Measurements from ENCODE around the gene GDF15. TPM values are rescaled to one million over a fixed set of nuclear protein-coding genes. Genes with fewer than 3 reads are reported as not detected.
A peak's percentile ranks its signal among the peaks of the same experiment; 100 is the strongest.

The GDF15 gene
- total and polyA plus RNA-seq, 4 donors, result 0.42 to 11.6 (median 7.2) TPM

DNA sequence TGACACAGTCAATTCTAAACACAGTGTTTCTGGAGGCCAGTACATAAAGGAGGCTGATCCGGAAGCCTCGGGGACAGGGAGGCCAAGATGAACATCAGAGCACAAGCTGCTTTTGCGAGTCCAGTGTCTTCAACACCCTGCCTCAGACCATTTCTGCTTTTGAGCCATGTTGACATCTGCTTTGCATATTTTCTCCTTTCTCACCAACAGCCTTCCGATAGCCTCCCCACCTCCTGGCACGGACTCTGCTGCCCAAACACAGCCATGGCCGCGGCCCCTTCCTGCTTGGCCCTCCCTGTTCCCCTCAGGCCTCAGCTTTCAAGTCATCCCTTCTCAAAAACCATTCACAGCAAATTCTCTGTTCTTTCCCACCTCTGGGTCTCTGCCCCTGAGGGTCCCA, 7.9 kb downstream of the GDF15 start:
- peaks cover 10 to 29% (median 20%) of the 10 kb centered on the region in 4 donors for H3K4me1 ChIP-seq (ENCODE audit: control insufficient read depth in 4 of 4, insufficient read depth in 4 of 4, low read length in 3 of 4)
- peaks cover 0 to 5% (median 0%) of the 10 kb centered on the region in 4 donors for H3K36me3 ChIP-seq (ENCODE audit: control insufficient read depth in 4 of 4, insufficient read depth in 3 of 4, low read depth in 1 of 4, low read length in 3 of 4)
- H3K4me3 ChIP-seq (ENCODE audit: low read depth in 1 of 3, low read length in 3 of 3), result no peak overlapping the region
- no peaks in the 10 kb centered on the region for H3K27me3 ChIP-seq (ENCODE audit: control insufficient read depth in 4 of 4, insufficient read depth in 4 of 4, low read length in 3 of 4)
- TF ChIP-seq, protein P1, sequence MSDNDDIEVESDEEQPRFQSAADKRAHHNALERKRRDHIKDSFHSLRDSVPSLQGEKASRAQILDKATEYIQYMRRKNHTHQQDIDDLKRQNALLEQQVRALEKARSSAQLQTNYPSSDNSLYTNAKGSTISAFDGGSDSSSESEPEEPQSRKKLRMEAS (IDR thresholded peaks at IDR 0.05), result no peak
- peak; percentile 50 for TF ChIP-seq YY1 (IDR thresholded peaks at IDR 0.05)
- H3K9ac ChIP-seq (ENCODE audit: low read depth in 1 of 2, low read length in 2 of 2), result no peak overlapping the region
- H3K9me3 ChIP-seq (ENCODE audit: control insufficient read depth in 4 of 4, low read length in 3 of 4), result no peaks in the 10 kb centered on the region
- WGBS, result 77% methylated on average over 7 of the region's 7 CpGs
- no peak for DNase-seq (ENCODE audit: low spot score)
- H3K27ac ChIP-seq (ENCODE audit: low read depth in 1 of 2, low read length in 2 of 2), result peak overlapping the region; percentile 0 to 35

DNA sequence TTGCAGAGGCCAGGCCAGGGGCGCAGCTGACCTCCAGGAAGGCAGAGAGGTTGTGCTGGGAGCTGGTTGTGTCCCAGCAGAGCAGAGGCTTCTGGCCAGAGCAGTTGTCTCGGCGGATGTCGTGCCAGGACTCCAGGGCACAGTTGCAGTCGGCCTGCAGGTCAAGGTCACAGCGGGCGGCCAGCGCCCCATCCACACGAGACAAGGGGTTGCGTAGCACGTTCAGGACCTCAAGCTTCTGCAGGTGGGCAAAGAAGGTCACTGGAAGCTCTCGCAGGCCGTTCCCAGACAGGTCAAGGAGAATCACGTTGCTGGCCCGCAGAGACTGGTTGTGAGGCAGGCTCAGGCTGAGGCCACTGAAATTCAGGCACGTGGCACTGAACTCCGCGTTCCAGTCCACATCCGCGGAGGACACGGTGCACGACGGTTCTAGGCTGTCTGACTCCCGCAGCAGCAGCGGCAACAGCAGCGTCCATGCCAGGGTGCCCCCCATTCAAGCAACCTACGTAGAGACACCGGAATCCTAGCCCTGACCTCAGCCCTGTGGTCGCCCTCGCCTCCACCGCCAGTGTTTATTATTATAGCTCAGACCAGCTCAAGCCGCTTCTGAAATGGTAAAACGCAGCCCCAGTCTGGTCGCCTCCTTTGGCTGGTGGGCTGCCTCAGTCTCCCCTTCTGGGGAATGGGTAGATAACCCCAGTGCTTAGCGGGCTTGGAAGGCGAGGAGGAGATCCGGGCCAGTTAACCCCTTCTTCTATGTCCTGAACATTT, 10.7 kb downstream of the GDF15 start:
- WGBS, result 33% methylated on average over 37 of the region's 37 CpGs
- Histone ChIP-seq H3K27ac (ENCODE audit: low read depth in 1 of 2, low read length in 2 of 2) (peak overlapping the region; percentile 51 to 54), H3K9ac (ENCODE audit: low read depth in 1 of 2, low read length in 2 of 2) (no peak overlapping the region), H3K4me1 (ENCODE audit: control insufficient read depth in 4 of 4, insufficient read depth in 4 of 4, low read length in 3 of 4) (peaks cover 10 to 30% (median 21%) of the 10 kb centered on the region in 4 donors), H3K27me3 (ENCODE audit: control insufficient read depth in 4 of 4, insufficient read depth in 4 of 4, low read length in 3 of 4) (no peaks in the 10 kb centered on the region), H3K36me3 (ENCODE audit: control insufficient read depth in 4 of 4, insufficient read depth in 3 of 4, low read depth in 1 of 4, low read length in 3 of 4) (no peaks in the 10 kb centered on the region), H3K9me3 (ENCODE audit: control insufficient read depth in 4 of 4, low read length in 3 of 4) (no peaks in the 10 kb centered on the region), H3K4me3 (ENCODE audit: low read depth in 1 of 3, low read length in 3 of 3) (peak overlapping the region in 2 of 3 donors; percentile 13 to 16)
- no peak for TF ChIP-seq FOXA2 (IDR thresholded peaks at IDR 0.05)
- TF ChIP-seq TAF1 (conservative IDR thresholded peaks at IDR 0.05), result no peak
- TF ChIP-seq, protein P1 (IDR thresholded peaks at IDR 0.05), result peak; percentile 91
- TF ChIP-seq, protein P2, sequence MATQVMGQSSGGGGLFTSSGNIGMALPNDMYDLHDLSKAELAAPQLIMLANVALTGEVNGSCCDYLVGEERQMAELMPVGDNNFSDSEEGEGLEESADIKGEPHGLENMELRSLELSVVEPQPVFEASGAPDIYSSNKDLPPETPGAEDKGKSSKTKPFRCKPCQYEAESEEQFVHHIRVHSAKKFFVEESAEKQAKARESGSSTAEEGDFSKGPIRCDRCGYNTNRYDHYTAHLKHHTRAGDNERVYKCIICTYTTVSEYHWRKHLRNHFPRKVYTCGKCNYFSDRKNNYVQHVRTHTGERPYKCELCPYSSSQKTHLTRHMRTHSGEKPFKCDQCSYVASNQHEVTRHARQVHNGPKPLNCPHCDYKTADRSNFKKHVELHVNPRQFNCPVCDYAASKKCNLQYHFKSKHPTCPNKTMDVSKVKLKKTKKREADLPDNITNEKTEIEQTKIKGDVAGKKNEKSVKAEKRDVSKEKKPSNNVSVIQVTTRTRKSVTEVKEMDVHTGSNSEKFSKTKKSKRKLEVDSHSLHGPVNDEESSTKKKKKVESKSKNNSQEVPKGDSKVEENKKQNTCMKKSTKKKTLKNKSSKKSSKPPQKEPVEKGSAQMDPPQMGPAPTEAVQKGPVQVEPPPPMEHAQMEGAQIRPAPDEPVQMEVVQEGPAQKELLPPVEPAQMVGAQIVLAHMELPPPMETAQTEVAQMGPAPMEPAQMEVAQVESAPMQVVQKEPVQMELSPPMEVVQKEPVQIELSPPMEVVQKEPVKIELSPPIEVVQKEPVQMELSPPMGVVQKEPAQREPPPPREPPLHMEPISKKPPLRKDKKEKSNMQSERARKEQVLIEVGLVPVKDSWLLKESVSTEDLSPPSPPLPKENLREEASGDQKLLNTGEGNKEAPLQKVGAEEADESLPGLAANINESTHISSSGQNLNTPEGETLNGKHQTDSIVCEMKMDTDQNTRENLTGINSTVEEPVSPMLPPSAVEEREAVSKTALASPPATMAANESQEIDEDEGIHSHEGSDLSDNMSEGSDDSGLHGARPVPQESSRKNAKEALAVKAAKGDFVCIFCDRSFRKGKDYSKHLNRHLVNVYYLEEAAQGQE (IDR thresholded peaks at IDR 0.05), result no peak
- peak; percentile 20 for TF ChIP-seq HNF4G (IDR thresholded peaks at IDR 0.05)
- TF ChIP-seq NR2F2 (IDR thresholded peaks at IDR 0.05), result peak; percentile 75
- peak; percentile 79 to 80 for TF ChIP-seq HNF4A (conservative IDR thresholded peaks at IDR 0.05)
- TF ChIP-seq SP1 (IDR thresholded peaks at IDR 0.05), result peak; percentile 78
- peak; percentile 22 for TF ChIP-seq FOXA1 (IDR thresholded peaks at IDR 0.05)
- TF ChIP-seq, protein P3, sequence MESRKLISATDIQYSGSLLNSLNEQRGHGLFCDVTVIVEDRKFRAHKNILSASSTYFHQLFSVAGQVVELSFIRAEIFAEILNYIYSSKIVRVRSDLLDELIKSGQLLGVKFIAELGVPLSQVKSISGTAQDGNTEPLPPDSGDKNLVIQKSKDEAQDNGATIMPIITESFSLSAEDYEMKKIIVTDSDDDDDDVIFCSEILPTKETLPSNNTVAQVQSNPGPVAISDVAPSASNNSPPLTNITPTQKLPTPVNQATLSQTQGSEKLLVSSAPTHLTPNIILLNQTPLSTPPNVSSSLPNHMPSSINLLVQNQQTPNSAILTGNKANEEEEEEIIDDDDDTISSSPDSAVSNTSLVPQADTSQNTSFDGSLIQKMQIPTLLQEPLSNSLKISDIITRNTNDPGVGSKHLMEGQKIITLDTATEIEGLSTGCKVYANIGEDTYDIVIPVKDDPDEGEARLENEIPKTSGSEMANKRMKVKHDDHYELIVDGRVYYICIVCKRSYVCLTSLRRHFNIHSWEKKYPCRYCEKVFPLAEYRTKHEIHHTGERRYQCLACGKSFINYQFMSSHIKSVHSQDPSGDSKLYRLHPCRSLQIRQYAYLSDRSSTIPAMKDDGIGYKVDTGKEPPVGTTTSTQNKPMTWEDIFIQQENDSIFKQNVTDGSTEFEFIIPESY (IDR thresholded peaks at IDR 0.05), result no peak
- TF ChIP-seq, protein P4, sequence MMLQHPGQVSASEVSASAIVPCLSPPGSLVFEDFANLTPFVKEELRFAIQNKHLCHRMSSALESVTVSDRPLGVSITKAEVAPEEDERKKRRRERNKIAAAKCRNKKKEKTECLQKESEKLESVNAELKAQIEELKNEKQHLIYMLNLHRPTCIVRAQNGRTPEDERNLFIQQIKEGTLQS (IDR thresholded peaks at IDR 0.05), result no peak
- peak; percentile 91 to 94 for TF ChIP-seq RXRA (IDR thresholded peaks at IDR 0.05)
- no peak for TF ChIP-seq EGR1 (IDR thresholded peaks at IDR 0.05; ENCODE audit: low read depth in 2 of 2)
- DNase-seq (ENCODE audit: low spot score), result no peak
